Left lobe of liver (tissue), 2 donors: ENCODE measurements around the gene POFUT1. TPM values are rescaled to one million over a fixed set of nuclear protein-coding genes. Genes with fewer than 3 reads are reported as not detected.

Experiments used
- ATAC-seq: fragments of 200-7000 bp; cut with Tn5 transposase; one replicate; pipeline ENCODE4 v1.9.1; 2020; ENCODE audit warnings: mild to moderate bottlenecking, moderate library complexity
- DNase-seq: peaks from one replicate; pipeline ENCODE4 v3.0.0-alpha.2; 2020; ENCODE audit warnings: low spot score
- total RNA-seq: library from RNA; stranded (reverse); gene quantifications from one replicate; pipeline ENCODE4 v1.2.1, GENCODE V29; 2021
- donor health status: DM: no; HTN: no; CAD: no; lungs with moderate emphysema.
- donor health status: DM: no; HTN: yes; CAD: no.

POFUT1 gene
- total RNA-seq, 1 donor from 2014 or later, result 39.2 TPM

DNA sequence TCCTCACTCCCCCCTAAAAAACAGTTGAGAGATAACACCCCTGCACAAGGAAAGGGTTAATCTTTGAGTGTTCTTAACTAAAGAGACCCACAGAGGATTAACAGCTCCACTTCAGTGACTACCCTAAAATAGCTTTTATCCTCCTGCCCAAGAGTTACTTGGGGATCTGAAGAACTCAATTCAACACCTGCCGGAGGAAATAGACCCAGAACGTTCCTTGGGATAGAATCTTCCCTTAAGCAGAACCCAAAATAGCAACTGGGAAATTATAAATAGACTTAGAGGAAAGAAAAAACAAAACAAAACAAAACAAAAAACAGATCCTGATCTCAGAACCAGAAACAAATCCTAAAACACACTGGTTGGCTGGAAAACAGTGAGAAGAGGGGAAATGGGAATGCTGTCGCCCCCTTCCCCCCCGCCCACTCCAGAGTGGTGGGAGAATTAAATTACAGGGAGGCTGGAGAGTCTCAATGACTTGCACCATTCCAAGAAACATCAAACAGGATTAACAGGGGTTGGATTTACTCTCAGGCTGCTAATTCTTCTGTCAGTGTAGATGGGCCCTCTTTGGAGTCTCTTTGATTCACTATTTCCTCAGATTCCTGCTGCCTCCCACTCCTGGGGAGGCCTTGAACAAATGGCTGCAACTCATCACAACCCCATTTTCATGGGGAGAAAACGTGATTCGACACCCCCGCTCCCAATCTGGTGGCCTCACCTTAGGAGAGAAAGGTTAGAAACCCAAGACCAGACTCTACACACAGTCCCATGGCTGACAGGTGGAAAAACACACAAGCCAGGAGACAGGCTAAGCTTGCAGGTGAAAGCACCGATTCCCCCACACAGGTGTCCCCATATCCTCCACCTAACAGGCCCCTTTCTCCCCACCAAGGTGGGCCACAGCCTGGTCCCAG is 1.6 kb upstream of the POFUT1 start:
- no peak for ATAC-seq

DNA sequence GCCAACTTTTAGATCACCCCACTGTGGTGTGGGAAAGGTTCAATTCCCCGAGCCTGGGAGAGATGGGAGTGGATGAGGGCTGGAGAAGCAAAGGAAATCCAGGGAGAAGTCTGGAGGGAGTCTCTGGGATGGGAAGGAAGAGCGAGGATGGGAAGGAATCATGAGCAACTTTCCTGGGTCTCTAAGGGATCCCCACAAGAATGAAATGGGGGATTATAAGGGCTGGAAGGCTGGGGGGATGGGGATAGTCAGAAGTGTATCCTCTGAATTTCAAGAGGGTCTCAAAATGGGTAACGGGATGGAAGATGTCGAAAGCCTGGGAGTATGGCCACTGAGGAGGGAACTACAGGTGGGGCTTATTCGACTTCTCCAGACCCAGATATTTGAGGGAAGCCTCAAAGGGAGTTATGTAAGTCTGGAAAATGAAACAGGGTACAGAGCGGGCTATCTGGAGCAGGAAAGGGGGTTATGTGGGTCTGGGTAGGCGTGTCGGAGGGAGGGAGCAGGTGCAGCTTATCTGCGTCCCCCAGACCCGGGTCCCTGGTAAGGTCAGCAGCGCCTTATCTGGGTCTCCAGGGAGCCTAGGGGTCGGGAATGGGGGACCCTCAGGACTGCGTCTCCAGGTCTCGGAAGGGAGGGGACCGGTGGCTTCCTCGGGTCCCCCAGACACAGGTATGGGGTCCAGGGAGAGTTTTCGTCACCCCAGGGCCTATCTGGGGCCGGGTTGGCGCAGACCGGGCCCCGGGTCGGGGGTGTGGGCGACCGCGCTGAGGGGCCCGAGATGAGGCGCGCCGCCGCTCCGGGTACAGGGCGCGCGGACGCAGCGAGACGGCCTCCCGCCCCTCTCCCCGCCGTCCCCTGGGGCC is 687 bp upstream of the POFUT1 start:
- DNase-seq (no peak), ATAC-seq (no peak)

More for the DNA sequence above, 1.6 kb upstream of the POFUT1 start:
- DNase-seq, result no peak

DNA sequence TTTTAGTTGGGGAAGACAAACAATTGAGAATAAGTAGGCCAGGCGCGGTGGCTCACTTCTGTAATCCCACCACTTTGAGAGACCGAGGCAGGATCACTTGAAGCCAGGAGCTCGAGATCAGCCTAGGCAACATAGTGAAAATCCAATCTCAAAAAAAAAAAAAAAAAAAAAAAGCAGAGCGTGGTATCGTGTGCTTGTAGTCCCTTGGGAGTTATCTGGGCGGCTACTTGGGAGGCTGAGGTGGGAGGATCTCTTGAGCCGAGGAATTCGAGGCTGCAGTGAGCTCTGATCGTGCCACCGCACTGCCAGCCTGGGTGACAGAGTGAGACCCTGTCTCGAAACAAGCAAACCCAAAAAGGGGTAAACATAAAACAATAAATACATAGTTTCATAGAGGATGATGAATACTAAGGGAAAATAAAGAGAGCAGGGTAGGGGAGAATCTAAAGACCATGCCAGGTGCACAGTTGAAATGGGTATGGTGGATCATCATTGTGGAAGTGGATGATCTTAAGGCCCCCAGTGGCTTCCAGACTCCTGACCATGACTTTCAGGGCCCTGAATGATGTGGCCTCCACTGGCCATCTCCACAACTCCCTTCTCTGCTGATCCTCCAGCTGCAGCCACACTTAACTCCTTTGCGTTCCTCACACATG is 947 bp downstream of the POFUT1 start:
- ATAC-seq (no peak), DNase-seq (no peak)

DNA sequence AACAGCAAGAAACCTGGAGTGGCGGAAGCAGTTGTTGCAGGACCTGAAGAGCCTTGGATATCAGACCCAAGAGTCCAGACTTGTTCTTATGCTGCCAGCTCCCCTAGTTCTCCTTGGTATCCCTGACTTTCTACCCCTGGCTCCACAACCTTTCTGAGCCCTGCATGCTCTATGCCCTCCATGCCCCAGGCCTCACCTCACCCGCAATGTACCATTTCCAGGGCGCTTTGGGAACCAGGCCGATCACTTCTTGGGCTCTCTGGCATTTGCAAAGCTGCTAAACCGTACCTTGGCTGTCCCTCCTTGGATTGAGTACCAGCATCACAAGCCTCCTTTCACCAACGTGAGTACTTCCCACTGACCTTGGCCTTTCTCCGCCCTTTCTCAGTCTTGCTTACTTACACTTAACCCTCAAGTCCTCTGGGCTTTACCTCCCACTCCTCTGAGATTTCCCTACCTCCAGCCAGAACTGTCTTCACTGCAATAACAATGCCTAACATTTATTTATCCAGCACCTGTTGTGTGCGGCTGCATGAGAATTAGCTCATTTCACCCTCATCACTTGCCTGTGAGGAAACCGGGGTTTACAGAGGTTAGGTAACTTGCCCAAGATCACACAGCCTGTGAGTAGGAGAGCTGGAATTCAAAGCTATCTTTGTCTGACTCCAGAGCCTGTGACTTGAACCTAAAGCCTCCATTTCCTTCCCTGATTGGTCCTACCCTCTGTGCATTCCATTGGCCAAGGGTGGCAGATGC is 2.3 kb downstream of the POFUT1 start:
- DNase-seq (no peak), ATAC-seq (no peak)

DNA sequence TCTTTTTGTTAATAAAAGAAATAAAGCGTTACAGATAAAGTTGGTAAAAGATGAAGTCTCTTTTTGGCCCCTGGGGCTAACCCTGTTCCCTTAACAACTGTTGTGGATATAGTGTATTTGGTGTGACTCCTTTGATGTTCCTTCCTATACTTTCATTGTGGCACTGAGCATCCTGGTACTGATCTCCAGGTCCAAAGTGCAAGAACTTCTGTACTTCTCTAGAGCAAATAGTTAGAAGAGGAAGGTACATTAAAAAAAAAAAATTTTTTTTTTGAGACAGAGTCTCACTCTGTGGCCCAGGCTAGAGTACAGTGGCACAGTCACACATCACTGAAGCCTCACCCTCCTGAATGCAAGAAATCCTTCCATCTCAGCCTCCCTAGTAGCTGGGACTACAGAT is 6.2 kb downstream of the POFUT1 start:
- DNase-seq, result no peak

DNA sequence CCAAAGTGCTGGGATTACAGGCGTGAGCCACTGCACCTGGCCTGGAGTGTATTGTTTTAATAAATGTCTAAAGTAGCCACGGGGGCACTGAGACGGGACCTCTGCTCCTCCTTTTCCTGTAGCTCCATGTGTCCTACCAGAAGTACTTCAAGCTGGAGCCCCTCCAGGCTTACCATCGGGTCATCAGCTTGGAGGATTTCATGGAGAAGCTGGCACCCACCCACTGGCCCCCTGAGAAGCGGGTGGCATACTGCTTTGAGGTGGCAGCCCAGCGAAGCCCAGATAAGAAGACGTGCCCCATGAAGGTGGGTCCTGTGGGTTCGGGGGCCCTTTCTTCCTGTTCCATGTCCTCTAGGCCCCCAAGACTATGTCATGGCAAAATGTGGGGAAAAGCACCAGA is 7.5 kb downstream of the POFUT1 start:
- ATAC-seq (no peak), DNase-seq (no peak)

More for the DNA sequence above, 6.2 kb downstream of the POFUT1 start:
- no peak for ATAC-seq

DNA sequence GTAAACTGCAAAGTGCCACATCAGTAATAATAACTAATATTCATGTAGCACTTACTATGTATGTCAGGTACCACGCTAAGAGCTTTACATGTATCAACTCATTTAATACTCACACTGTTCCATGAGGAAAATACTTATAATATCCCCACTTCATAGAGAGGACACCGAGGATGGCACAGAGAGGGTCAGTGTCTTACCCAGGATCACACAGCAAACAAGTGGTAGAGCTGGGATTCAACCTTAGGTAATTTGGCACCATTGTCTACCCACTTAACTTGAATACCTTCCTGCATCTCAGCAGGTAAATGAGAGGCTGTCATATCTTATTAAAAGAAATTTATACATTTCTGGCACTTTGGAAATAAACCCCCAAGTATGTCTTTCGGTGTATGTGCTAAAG is 8.0 kb downstream of the POFUT1 start:
- no peak for ATAC-seq
- no peak for DNase-seq

DNA sequence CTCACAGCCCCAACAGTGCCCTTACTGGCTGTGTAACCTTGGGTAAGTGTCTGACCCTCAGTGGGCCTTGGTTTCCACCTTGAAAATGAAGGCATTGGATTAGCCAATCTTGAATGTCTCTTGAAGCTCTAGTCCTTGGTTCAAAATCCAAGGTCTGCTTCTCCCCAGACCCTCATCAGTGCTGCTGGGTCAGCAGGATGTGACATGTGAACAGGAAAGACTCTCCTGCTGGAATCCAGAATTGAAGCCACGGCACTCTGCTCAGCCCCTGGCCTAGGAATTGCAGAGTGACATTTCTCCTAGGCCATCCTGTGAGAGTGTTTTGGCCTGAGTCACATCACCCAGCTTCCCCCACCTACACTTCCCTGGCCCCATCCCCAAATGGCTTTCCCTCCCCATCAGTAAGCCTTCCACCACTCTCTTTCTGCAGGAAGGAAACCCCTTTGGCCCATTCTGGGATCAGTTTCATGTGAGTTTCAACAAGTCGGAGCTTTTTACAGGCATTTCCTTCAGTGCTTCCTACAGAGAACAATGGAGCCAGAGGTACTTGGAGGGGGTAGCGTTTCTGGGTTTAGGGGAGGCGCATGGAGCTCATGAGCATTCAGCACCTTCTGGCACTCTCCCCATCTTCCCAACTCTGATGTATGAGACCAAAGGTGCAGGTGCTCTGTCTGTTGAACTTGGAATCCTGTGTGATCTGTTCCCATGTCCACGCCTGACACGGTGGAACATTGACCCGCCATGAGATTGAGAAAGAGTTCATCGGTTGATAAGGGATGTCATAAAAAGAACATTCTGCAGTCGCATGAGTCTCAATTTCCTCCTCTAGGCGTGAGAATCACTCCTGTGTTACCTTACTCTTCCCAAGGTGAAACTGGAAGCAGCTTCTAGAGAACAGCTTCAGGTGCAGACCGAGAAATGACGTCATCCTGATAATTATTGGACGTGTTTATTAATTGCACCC is 8.8 kb downstream of the POFUT1 start:
- ATAC-seq (peak; percentile 80), DNase-seq (peak; percentile 91)

DNA sequence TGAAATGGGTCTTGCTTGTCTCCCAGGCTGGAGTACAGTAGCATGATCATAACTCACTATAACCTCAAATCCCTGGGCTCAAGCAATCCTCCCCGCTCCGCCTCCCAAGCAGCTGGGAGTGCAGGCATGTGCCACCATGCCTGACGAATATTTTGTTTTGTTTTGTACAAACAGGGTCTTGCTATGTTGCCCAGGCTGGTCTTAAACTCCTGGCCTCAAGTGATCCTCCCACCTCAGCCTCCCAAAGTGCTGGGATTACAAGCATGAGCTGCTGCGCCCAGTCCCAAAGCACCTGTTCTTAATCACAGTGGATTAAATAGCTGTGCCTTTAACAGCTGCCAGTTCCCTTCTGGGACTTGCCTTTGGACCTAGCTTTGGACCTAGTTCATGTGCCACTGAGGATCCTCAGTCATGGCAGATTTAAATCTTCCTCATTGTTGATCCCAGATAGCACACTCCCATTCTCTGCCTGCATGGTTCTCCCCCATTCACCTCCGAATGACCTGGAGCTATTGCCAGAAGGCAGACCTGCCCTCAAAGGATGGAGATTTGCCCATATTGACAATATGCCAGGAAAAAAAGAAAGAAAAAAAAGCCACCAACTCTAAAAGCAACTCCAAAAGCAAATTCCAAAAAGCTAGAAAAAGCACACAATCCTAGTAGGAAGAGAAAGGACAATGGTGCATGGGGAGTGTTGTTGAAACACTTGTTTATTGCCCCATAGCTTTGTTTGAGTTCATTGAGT is 10.6 kb downstream of the POFUT1 start:
- peak; percentile 73 for ATAC-seq
- peak; percentile 85 for DNase-seq

DNA sequence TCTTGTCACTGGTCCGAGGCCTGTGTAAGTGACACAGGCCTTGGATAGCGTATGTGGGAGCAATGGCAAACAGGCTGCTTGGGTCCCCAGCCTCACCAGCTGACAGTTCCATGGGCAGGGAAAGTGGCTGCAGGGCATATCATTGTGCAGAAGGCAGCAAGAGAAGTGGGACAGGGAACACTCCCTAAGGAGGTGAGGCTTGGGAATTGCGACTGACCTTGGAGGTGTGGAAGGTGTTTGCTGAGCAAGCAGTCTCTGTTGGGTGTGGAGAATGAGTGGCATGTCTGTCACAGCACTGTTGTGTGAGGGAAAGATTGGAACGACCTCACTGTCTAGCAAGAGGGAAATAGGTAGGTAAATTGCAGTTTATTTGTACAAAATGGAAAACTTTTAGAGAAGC is 16.8 kb downstream of the POFUT1 start:
- DNase-seq (no peak), ATAC-seq (no peak)

DNA sequence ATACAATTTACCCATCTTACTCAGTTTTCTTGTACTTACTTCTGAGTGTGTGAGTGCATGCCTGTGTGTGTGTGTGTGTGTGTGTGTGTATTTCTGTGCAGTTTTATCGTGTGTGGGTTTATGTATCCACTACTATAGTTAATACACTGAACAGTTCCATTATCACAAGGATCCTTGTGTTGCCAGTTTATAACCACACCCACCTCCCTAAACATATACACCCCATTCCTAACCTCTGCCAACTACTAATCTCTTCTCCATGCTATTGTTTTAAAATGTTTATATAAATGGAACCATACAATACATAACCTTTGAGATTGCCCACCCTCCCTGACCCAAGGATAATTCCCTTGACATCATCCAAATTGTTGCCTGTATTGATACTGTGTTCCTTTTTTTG is 18.7 kb downstream of the POFUT1 start:
- ATAC-seq, result no peak

DNA sequence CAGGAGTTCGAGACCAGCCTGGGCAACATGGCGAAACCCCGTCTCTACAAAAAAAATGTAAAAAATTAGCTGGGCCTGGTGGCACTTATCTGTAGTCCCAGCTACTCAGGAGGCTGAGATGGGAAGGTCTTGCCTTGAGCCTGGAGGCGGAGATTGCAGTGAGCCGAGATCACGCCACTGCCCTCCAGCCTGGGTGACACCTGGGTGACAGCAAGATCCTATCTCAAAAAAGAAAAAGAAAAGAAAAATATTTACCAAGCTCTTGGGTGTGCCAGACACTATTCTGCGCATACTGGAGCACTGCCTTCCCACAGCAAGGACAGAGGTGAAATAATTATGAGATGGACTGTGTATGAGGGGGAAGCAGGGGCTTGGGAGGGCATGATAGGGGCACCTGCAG is 19.6 kb downstream of the POFUT1 start:
- DNase-seq, result no peak

More for the DNA sequence above, 18.7 kb downstream of the POFUT1 start:
- no peak for DNase-seq

DNA sequence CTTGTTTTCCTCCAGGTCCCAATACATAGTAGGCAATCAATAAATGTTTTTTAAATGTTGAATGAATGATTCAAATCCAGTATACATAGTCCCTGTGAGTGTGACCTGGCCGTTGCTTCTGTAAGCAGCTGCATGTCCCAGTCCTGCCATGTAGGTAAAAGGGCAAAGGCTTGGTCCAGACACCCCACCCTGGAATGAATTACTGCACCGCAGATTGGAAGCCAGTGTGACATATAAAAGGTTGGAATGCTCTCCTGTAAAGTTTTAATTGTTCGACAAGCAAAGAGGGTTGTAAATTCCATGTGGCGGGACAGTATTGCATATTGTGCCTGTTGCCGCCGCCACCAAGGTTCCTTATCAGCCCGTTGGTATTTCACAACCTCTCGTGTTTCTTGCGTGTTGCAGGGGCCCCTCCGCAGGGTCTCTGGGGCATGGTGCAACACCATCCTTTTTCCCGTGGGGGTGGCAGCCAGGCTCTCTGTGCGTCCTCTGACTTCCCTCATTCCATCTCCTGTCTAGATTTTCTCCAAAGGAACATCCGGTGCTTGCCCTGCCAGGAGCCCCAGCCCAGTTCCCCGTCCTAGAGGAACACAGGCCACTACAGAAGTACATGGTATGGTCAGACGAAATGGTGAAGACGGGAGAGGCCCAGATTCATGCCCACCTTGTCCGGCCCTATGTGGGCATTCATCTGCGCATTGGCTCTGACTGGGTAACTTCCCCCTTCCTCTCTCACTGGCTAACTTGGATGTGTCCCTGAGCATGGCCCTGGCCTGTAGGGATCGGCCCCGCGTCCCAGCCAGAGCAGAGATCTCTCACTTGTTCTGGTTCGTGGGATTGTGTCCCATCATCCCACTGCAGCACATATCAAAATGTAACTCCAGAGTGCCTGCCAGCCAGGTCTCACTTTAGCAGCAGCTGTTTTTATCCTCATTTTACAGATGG is 20.3 kb downstream of the POFUT1 start:
- ATAC-seq, result peak; percentile 78
- no peak for DNase-seq

More for the DNA sequence above, 19.6 kb downstream of the POFUT1 start:
- peak; percentile 54 for ATAC-seq

DNA sequence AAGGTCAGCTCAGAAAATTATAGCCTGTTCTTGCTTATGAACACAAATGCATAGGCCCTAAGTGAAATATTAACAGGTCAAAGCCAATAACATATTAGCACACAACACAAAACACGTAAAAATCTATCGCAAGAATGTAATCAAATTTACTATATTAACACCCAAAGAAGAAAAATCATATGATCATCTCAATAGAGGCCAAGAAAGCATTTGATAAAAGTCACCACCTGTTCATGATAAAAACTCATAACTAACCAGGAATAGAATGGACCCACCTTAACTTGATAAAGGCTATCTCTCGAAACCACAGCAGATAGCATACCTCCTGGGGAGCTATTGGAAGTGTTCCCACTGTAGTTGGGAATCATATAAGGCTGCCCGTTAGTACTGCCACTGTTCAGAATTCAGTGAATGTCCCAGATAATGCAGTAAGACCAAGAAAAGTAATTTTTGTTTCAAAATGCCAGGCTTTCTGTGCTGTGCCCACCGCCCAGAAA is 21.6 kb downstream of the POFUT1 start:
- no peak for DNase-seq
- no peak for ATAC-seq

DNA sequence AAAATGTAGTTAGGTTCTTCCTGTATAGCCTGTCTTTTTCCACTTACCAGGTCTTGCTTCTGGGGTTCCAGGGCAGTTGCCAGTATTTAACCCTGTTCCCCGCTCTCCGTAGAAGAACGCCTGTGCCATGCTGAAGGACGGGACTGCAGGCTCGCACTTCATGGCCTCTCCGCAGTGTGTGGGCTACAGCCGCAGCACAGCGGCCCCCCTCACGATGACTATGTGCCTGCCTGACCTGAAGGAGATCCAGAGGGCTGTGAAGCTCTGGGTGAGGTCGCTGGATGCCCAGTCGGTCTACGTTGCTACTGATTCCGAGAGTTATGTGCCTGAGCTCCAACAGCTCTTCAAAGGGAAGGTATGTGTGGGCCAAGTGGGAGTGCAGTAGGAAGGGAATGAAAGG is 23.0 kb downstream of the POFUT1 start:
- DNase-seq (no peak), ATAC-seq (no peak)

DNA sequence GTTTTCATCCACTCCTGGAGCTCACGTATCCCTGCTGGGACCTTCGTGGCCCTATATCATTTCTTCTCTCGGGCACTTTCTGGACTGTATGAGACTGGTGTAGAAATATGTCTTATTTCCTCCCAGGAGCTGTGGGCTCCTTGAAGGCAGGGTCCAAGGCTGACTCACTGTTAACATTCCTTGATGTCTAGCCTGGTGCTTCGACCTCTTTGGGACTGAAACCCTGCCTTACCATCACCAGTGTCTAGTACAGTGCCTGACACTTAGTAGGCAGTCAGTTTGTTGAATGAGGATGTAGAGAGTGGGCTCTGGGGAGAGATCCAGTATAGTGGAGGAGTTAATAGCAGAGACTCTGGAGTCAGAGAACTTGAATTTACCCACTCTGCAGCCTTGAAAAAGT is 23.6 kb downstream of the POFUT1 start:
- DNase-seq (no peak), ATAC-seq (no peak)

DNA sequence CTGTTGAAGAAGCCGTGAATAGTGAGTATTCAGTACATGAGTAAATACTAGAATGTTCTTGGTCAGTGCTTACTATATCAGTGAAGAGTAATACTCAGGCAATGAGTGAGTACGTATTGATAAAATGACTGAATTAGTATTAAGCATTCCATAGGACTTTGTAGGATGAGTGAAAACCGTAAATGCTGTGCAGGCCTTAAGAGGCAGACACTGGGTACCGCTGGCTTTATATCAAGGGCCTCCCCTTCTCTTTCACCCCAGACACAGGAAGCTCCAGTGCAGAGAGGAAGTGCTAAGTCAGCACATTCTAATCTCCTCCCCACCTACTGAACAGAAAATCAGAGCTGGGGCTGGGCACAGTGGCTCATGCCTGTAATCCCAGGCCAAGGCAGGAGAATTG is 24.2 kb downstream of the POFUT1 start:
- ATAC-seq, result peak; percentile 20
- no peak for DNase-seq
